ENCODE data around the gene GFOD1.
"Not testable (repeated sequence)": the region's sequence is repeated elsewhere in the genome, so short reads cannot be mapped to it uniquely, and the experiment has no call there.

Gene GFOD1

DNA sequence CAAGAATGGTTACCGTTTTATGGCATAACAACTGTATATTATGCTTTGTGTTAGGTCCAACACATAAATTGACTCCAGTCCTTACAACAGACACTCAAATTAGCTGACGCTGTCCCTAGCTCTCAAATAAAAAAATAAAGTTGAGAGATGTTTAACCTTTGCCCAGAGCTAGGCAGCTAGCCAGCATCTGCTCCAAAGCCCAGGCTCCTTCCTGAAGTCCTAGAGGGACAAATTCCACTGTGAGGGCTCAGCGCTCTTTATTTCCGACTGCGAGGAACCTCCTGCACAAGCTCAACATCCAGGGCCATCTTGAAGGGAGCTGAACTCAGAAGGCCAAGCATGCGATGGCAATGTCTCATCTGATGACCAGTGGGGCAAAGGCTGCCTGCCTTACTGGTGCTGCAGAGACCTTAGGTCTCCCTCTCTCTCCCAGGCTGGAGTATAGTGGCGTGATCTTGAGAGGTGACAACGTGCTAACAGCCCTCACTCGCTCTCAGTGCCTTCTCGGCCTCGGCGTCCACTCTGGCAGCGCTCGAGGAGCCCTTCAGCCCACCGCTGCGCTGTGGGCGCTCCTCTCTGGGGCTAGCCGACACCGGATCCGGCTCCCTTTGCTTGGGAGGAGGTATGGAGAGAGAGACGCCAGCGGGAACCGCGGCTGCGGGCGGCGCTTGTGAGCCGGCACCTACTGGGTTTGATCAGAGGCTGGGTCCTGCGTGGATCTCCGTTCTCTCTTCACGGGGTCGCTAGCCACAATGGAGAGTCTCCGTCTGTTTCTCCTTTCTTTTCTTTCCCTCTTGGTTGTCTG is 24.7 kb upstream of the GFOD1 start:
- DNase-seq (ENCODE audit: insufficient read length, low spot score) (no peak), FAIRE-seq (no peak)
- TF ChIP-seq, protein P1, sequence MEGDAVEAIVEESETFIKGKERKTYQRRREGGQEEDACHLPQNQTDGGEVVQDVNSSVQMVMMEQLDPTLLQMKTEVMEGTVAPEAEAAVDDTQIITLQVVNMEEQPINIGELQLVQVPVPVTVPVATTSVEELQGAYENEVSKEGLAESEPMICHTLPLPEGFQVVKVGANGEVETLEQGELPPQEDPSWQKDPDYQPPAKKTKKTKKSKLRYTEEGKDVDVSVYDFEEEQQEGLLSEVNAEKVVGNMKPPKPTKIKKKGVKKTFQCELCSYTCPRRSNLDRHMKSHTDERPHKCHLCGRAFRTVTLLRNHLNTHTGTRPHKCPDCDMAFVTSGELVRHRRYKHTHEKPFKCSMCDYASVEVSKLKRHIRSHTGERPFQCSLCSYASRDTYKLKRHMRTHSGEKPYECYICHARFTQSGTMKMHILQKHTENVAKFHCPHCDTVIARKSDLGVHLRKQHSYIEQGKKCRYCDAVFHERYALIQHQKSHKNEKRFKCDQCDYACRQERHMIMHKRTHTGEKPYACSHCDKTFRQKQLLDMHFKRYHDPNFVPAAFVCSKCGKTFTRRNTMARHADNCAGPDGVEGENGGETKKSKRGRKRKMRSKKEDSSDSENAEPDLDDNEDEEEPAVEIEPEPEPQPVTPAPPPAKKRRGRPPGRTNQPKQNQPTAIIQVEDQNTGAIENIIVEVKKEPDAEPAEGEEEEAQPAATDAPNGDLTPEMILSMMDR (IDR thresholded peaks at IDR 0.05; ENCODE audit: insufficient read depth, missing control alignments): no peak

DNA sequence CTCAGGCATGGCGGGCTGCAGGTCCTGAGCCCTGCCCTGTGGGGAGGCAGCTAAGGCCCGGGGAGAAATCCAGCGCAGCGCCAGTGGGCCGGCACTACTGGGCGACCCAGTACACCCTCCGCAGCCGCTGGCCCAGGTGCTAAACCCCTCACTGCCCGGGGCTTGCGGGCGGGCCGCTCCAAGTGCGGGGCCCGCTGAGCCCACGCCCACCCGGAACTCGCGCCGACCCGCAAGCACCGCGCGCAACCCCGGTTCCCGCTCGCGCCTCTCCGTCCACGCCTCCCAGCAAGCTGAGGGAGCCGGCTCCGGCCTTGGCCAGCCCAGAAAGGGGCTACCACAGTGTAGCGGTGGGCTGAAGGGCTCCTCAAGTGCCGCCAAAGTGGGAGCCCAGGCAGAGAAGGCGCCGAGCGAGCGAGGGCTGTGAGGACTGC is 23.8 kb upstream of the GFOD1 start:
- FAIRE-seq; DNase-seq (ENCODE audit: insufficient read length, low spot score): not testable (repeated sequence)

DNA sequence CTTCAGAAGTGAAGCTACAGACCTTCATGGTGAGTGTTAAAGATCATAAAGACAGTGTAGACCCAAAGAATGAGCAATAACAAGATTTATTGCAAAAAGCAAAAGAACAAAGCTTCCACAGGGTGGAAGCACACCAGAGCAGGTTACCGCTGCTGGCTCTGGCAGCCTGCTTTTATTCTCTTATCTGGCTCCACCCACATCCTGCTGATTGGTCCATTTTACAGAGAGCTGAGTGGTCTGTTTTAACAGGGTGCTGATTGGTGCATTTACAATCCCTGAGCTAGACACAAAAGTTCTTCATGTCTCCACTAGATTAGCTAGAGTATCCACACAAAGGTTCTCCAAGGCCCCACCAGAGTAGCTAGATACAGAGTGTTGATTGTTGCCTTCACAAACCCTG is 23.0 kb upstream of the GFOD1 start:
- not testable (repeated sequence) for FAIRE-seq; DNase-seq (ENCODE audit: insufficient read length, low spot score)

DNA sequence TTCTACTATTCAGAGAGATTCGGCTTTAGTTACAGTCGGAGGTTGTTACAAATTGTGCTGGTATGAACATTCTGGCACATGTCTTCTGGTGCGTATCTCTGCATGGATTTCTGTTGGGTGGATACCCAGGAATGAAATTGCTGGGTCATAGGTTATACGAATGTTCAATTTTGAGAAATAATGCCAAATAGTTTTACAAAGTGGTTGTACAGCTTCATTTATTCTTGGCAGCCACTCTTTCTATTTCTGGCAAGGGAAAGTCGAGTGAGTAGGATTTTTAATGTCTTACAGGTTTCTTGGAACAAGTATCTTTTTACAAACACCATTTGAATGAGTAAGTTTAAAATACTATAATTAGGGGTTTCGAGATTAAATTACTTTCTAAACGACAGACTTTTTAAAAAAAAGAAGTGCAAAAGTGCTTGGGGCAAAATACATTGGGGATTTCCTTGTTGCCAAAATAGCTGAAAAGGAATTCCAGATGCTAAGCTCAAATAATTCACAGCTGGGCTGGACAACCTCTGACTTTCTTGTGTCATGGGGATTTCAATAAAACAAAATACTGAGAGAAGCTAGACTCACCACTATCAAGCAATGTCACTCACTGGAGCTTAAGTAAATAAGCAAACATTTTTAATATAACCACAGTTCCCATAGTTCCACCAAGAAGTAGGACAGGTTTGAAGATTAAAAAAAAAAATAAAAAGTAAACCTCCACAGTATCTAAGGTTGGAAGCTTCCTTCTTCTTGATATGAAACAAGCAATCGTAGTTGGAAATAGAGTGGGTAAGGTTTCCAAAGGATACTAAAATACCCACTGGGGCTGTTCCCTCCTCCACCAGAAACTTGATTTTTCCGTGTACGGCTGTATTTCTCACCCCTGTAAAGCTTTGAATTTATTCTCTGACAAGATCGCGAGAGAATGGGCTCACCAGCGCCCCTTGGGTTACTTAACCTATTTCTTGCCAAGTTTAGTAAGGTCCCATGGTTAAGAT is 21.6 kb upstream of the GFOD1 start:
- TF ChIP-seq, protein P1 (IDR thresholded peaks at IDR 0.05; ENCODE audit: insufficient read depth, missing control alignments): no peak
- FAIRE-seq: no peak
- no peak for DNase-seq (ENCODE audit: insufficient read length, low spot score)

DNA sequence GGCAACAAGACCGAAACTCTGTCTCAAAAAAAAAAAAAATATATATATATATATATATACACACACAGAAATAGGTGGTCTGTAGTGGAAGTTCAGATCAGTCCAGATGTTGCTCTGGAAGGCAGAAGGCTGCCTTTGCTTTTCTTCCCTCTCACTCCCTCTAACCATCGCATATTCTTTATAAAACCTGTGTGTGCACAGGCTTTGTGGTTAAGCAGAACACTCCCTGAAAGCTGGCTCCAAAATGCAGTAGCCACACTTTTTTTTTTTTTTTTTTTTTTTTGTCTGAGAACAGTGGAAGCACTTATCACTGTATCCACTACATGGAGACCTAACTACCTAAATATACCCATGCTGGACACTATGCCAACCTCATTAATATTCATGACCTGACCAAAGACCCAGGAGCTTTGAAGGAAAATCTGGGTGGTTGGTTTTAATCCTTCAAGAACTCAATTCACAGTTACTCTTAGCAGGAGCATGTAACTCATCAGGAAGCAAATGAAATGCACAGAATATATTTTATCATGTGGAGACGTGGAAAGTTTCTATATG is 20.0 kb upstream of the GFOD1 start:
- TF ChIP-seq, protein P1 (IDR thresholded peaks at IDR 0.05; ENCODE audit: insufficient read depth, missing control alignments): no peak
- no peak for DNase-seq (ENCODE audit: insufficient read length, low spot score)
- no peak for FAIRE-seq

DNA sequence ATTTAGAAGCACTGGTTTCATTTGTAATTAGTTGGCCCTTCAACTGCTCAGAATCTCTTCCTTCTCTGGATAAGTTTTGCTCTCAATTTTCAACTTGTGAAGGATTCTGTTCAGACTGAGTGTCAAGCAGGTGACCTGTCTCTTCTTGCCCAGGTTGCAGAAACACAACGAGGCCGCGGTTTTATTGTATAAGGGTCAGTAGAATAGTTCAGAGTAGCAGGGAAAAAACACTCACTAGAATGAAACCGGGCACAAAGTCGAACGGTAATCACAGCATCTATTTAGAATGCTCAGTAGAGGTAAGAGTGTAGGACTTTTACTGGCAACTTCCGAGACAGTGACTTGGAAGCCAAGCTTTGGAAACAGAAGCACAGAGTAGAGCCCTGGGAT is 17.9 kb upstream of the GFOD1 start:
- TF ChIP-seq, protein P1 (IDR thresholded peaks at IDR 0.05; ENCODE audit: insufficient read depth, missing control alignments): no peak
- DNase-seq (ENCODE audit: insufficient read length, low spot score): no peak
- FAIRE-seq: no peak

DNA sequence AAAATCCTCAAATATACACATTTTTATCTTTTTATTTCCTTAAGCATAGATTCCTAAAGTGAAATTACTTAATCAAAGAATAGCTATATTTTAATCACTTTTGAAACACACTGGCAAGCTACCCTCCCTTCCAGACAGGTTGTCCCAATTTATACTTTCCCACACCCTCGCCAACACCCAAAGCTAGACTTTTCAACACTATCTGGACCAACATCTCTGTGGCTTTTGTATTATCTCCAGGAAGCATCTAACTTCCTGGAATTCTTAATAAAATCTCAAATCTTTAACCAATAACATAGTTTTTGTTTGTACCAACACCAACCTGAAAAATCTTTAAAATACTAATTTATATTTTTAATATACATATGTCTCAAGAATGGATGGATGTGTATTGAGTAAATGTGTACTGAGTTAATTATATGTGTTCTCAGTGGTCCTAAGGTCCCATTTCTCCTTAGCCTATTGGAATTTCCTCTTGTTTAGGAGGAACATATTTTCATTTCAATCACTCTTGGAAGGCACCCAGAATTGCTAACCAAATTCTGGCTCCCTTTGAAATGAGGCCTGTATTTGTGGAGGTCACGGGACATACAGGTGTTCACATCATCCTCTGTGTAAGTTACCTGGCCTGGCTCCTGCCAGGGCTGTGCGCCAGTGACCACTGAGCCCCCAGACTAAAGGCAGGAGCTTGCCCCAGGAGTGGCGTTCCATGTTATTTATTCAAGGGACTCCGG is 17.4 kb upstream of the GFOD1 start:
- TF ChIP-seq, protein P1 (IDR thresholded peaks at IDR 0.05; ENCODE audit: insufficient read depth, missing control alignments): no peak
- no peak for FAIRE-seq
- no peak for DNase-seq (ENCODE audit: insufficient read length, low spot score)

Measured in D721Med (cell line).